Neural cell (in vitro differentiated cells): Measurements from ENCODE around the gene TNFSF12. TPM values are rescaled to one million over a fixed set of nuclear protein-coding genes. Genes with fewer than 3 reads are reported as not detected.

Source experiments
- H2AFZ ChIP-seq: fragments of 200-600, 300-800 bp; sonication (generic), shearing (Covaris generic); 2 replicates; pipeline ENCODE4 v1.6.0; 2014; ENCODE audit warnings: low read depth, mild to moderate bottlenecking, antibody characterized with exemption, low read length, moderate library complexity
- H3F3A ChIP-seq: fragments of 200-600 bp; shearing (Covaris generic); 2 replicates; pipeline ENCODE4 v1.6.1; 2016; ENCODE audit warnings: mild to moderate bottlenecking, moderate library complexity, mixed read lengths, antibody characterized with exemption, low read length; ENCODE audit not compliant: insufficient read depth, poor library complexity, severe bottlenecking
- H3K27ac ChIP-seq: fragments of 200-600, 300-800 bp; sonication (generic), shearing (Covaris generic); 2 replicates; pipeline ENCODE4 v1.5.1; 2014; ENCODE audit warnings: mild to moderate bottlenecking, low read length, moderate library complexity
- H3K27me3 ChIP-seq: fragments of 300-800, 200-600 bp; sonication (generic), shearing (Covaris generic); 2 replicates; pipeline ENCODE4 v1.6.0; 2014; ENCODE audit warnings: mild to moderate bottlenecking, low read depth, low read length, moderate library complexity; ENCODE audit not compliant: insufficient read depth
- H3K36me3 ChIP-seq: fragments of 300-800, 200-600 bp; sonication (generic), shearing (Covaris generic); 2 replicates; pipeline ENCODE4 v1.5.1; 2014; ENCODE audit warnings: mild to moderate bottlenecking, antibody characterized with exemption, low read length, moderate library complexity; ENCODE audit not compliant: insufficient read depth
- H3K4me2 ChIP-seq: fragments of 300-800, 200-600 bp; sonication (generic), shearing (Covaris generic); 2 replicates; pipeline ENCODE4 v1.6.0; 2014; ENCODE audit warnings: mild to moderate bottlenecking, low read length
- H3K4me3 ChIP-seq: fragments of 300-800, 200-600 bp; sonication (generic), shearing (Covaris generic); 2 replicates; pipeline ENCODE4 v1.5.1; 2014; ENCODE audit warnings: mild to moderate bottlenecking, low read length, moderate library complexity
- H3K79me2 ChIP-seq: fragments of 200-600 bp; shearing (Covaris generic); replicated peaks from 2 replicates; pipeline ENCODE4 v1.6.0; 2014; ENCODE audit warnings: mild to moderate bottlenecking, low read length, moderate library complexity; ENCODE audit not compliant: insufficient read depth
- H3K9ac ChIP-seq: fragments of 300-800, 200-600 bp; sonication (generic), shearing (Covaris generic); 2 replicates; pipeline ENCODE4 v1.6.1; 2016; ENCODE audit warnings: mild to moderate bottlenecking, low read length, mixed read lengths
- H3K9me2 ChIP-seq: fragments of 200-600 bp; shearing (Covaris generic); 2 replicates; pipeline ENCODE4 v1.6.1; 2016; ENCODE audit warnings: mild to moderate bottlenecking, low read length, mixed read lengths; ENCODE audit not compliant: insufficient read depth
- H3K9me3 ChIP-seq: fragments of 200-600, 300-800 bp; sonication (generic), shearing (Covaris generic); 2 replicates; pipeline ENCODE4 v1.6.1; 2016; ENCODE audit warnings: mild to moderate bottlenecking, mixed run types, low read length, moderate library complexity, mixed read lengths
- H4K20me1 ChIP-seq: fragments of 200-600 bp; shearing (Covaris generic); 2 replicates; pipeline ENCODE4 v1.6.1; 2016; ENCODE audit warnings: mild to moderate bottlenecking, mixed run types; ENCODE audit not compliant: insufficient read depth
- EP300 ChIP-seq: fragments of 450-650 bp; conservative IDR thresholded peaks from 2 replicates; pipeline ENCODE4 v1.6.1; 2014; ENCODE audit warnings: antibody characterized with exemption, mild to moderate bottlenecking, moderate library complexity; ENCODE audit not compliant: poor library complexity, severe bottlenecking
- EZH2 ChIP-seq: fragments of 200-600, 300-800 bp; shearing (Covaris generic), sonication (generic); IDR thresholded peaks from 2 replicates; pipeline ENCODE4 v1.6.1; 2014; ENCODE audit warnings: antibody characterized with exemption, low read length, borderline replicate concordance, mild to moderate bottlenecking; ENCODE audit not compliant: insufficient read depth, poor library complexity, severe bottlenecking
- MXI1 ChIP-seq: fragments of 450-650 bp; conservative IDR thresholded peaks from 2 replicates; pipeline ENCODE4 v1.6.1; 2014; ENCODE audit warnings: antibody characterized with exemption, mild to moderate bottlenecking; ENCODE audit not compliant: poor library complexity, severe bottlenecking
- POLR2AphosphoS5 ChIP-seq: IDR thresholded peaks from 2 replicates; pipeline ENCODE4 v1.6.1; 2012
- RAD21 ChIP-seq: fragments of 450-650 bp; conservative IDR thresholded peaks from 2 replicates; pipeline ENCODE4 v1.6.1; 2014; ENCODE audit warnings: antibody characterized with exemption, mild to moderate bottlenecking, moderate library complexity
- SMC3 ChIP-seq: fragments of 450-650 bp; conservative IDR thresholded peaks from 2 replicates; pipeline ENCODE4 v1.6.1; 2014; ENCODE audit warnings: antibody characterized with exemption, mild to moderate bottlenecking, moderate library complexity; ENCODE audit not compliant: poor library complexity
- TAF1 ChIP-seq: IDR thresholded peaks from 2 replicates; pipeline ENCODE4 v1.6.1; 2012; ENCODE audit warnings: low read depth
- polyA plus RNA-seq: library from polyadenylated mRNA; depleted of rRNA; stranded (reverse); fragments of >200 nt; gene quantifications from 2 replicates; pipeline ENCODE4 v1.2.3, GENCODE V29; 2014
- TF ChIP-seq, protein P1 (sequence below): IDR thresholded peaks from 2 replicates; pipeline ENCODE4 v1.6.1; 2012; ENCODE audit warnings: borderline replicate concordance
- TF ChIP-seq, protein P2 (sequence below): fragments of 450-650 bp; IDR thresholded peaks from 2 replicates; pipeline ENCODE4 v1.5.1; 2014; ENCODE audit warnings: antibody characterized with exemption, mild to moderate bottlenecking, moderate library complexity; ENCODE audit not compliant: poor library complexity, severe bottlenecking

The TNFSF12 gene
- polyA plus RNA-seq, 1 donor from 2014 or later: not detected

DNA sequence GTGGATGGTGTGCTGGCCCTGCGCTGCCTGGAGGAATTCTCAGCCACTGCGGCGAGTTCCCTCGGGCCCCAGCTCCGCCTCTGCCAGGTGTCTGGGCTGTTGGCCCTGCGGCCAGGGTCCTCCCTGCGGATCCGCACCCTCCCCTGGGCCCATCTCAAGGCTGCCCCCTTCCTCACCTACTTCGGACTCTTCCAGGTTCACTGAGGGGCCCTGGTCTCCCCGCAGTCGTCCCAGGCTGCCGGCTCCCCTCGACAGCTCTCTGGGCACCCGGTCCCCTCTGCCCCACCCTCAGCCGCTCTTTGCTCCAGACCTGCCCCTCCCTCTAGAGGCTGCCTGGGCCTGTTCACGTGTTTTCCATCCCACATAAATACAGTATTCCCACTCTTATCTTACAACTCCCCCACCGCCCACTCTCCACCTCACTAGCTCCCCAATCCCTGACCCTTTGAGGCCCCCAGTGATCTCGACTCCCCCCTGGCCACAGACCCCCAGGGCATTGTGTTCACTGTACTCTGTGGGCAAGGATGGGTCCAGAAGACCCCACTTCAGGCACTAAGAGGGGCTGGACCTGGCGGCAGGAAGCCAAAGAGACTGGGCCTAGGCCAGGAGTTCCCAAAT is 8.4 kb downstream of the TNFSF12 start:
- Histone ChIP-seq H3K36me3 (no peaks in the 10 kb centered on the region), H3F3A (no peaks in the 10 kb centered on the region), H3K79me2 (peaks cover 3% of the 10 kb centered on the region), H3K27ac (no peak overlapping the region), H4K20me1 (no peaks in the 10 kb centered on the region), H3K9ac (no peak overlapping the region), H3K27me3 (no peaks in the 10 kb centered on the region), H3K4me3 (no peak overlapping the region), H3K9me3 (no peaks in the 10 kb centered on the region), H2AFZ (no peak overlapping the region), H3K4me2 (no peak overlapping the region), H3K9me2 (no peaks in the 10 kb centered on the region)
- TF ChIP-seq, protein P1, sequence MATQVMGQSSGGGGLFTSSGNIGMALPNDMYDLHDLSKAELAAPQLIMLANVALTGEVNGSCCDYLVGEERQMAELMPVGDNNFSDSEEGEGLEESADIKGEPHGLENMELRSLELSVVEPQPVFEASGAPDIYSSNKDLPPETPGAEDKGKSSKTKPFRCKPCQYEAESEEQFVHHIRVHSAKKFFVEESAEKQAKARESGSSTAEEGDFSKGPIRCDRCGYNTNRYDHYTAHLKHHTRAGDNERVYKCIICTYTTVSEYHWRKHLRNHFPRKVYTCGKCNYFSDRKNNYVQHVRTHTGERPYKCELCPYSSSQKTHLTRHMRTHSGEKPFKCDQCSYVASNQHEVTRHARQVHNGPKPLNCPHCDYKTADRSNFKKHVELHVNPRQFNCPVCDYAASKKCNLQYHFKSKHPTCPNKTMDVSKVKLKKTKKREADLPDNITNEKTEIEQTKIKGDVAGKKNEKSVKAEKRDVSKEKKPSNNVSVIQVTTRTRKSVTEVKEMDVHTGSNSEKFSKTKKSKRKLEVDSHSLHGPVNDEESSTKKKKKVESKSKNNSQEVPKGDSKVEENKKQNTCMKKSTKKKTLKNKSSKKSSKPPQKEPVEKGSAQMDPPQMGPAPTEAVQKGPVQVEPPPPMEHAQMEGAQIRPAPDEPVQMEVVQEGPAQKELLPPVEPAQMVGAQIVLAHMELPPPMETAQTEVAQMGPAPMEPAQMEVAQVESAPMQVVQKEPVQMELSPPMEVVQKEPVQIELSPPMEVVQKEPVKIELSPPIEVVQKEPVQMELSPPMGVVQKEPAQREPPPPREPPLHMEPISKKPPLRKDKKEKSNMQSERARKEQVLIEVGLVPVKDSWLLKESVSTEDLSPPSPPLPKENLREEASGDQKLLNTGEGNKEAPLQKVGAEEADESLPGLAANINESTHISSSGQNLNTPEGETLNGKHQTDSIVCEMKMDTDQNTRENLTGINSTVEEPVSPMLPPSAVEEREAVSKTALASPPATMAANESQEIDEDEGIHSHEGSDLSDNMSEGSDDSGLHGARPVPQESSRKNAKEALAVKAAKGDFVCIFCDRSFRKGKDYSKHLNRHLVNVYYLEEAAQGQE: no peak

DNA sequence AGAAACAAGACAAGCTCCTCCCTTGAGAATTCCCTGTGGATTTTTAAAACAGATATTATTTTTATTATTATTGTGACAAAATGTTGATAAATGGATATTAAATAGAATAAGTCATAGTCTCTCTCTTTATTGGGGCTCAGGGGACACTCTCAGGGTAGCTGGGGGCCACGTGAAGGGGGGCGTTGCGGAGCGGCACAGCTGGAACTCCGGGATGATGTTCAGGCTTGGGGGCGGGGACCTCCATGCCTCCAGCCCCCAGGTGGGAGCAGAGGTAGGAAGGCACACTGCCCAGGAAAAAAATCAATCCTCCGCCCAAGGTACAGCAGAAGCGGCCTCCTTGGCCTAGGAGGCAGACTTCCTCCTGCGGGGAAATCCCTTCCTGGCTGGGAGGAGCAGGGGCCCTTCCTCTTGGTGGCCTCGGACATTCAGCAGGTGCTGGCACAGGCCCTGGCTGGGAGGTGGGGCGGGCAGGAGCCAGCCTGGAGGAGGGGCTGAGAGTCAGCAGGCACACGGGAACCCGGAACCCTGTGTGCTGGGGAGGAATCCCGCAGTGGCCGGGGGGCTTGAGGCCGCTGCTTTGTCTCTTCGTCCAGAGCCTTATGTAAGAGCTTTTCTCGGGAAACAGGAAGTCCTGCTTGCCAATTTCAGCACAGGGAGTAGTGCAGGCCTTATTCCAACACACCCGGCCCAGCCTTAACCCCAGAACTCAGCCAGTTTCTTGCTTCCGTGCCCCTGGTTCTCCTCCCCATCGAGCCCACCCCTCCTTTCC is 9.1 kb downstream of the TNFSF12 start:
- Histone ChIP-seq H3K9me2 (no peaks in the 10 kb centered on the region), H3F3A (no peaks in the 10 kb centered on the region), H3K27ac (no peak overlapping the region), H4K20me1 (no peaks in the 10 kb centered on the region), H3K79me2 (peaks cover 10% of the 10 kb centered on the region), H2AFZ (no peak overlapping the region), H3K4me3 (no peak overlapping the region), H3K27me3 (no peaks in the 10 kb centered on the region), H3K4me2 (no peak overlapping the region), H3K36me3 (no peaks in the 10 kb centered on the region), H3K9me3 (no peaks in the 10 kb centered on the region), H3K9ac (no peak overlapping the region)
- no peak for TF ChIP-seq TAF1
- TF ChIP-seq MXI1: no peak
- TF ChIP-seq EZH2: no peak
- no peak for TF ChIP-seq EP300
- TF ChIP-seq, protein P1: no peak
- TF ChIP-seq, protein P2, sequence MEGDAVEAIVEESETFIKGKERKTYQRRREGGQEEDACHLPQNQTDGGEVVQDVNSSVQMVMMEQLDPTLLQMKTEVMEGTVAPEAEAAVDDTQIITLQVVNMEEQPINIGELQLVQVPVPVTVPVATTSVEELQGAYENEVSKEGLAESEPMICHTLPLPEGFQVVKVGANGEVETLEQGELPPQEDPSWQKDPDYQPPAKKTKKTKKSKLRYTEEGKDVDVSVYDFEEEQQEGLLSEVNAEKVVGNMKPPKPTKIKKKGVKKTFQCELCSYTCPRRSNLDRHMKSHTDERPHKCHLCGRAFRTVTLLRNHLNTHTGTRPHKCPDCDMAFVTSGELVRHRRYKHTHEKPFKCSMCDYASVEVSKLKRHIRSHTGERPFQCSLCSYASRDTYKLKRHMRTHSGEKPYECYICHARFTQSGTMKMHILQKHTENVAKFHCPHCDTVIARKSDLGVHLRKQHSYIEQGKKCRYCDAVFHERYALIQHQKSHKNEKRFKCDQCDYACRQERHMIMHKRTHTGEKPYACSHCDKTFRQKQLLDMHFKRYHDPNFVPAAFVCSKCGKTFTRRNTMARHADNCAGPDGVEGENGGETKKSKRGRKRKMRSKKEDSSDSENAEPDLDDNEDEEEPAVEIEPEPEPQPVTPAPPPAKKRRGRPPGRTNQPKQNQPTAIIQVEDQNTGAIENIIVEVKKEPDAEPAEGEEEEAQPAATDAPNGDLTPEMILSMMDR: no peak
- no peak for TF ChIP-seq SMC3
- TF ChIP-seq POLR2AphosphoS5: no peak
- no peak for TF ChIP-seq RAD21
